ENCODE measurements around the gene CD300LG. TPM values are rescaled to one million over a fixed set of nuclear protein-coding genes. Genes with fewer than 3 reads are reported as not detected.
A peak's percentile ranks its signal among the peaks of the same experiment; 100 is the strongest.
"Not testable (repeated sequence)": the region's sequence is repeated elsewhere in the genome, so short reads cannot be mapped to it uniquely, and the experiment has no call there.

The CD300LG gene
- polyA plus RNA-seq, 2 of the 4 experiments (the other 2 are of a cell fraction), result not detected

DNA sequence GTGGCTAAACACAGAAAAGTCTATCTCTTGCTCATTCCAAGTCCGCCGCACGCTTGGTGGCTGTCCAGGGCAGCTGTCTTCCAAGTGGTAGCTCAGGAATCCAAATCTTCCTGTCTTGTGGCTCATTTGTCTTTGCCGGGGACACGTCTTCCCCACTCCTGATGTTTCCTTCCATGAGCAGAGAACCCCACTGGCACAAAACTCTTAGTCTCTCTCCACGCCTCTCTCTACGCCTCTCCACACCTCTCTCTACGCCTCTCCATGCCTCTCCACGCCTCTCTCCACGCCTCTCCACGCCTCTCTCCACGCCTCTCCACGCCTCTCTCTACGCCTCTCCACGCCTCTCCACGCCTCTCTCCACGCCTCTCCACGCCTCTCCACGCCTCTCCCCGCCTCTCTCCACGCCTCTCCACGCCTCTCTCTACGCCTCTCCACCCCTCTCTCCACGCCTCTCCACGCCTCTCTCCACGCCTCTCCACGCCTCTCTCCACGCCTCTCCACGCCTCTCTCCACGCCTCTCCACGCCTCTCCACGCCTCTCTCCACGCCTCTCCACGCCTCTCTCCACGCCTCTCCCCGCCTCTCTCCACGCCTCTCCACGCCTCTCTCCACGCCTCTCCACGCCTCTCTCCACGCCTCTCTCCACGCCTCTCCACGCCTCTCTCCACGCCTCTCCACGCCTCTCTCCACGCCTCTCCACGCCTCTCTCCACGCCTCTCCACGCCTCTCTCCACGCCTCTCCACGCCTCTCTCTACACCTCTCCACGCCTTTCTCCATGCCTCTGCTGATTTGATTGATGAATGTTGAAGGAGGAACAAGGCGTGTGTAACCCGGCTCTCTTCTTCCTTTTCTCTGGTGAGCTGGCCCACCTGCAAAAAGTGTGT, 4.6 kb upstream of the CD300LG start:
- H3K4me2 ChIP-seq, result peak overlapping the region; percentile 99
- ChIA-PET POLR2A (interaction anchor here (0.6 to 2.7 kb wide), 4 partner anchors 43 to 817 kb away, joined by 4 to 9 read pairs (median 5); partner anchors contain the start of gene DUSP3), CTCF (interaction anchor here (0.6 to 10.8 kb wide), 12 partner anchors 12 to 532 kb away, joined by 3 to 168 read pairs (median 5); partner anchors contain the start of gene MPP3)
- peak overlapping the region; percentile 40 for H3K4me3 ChIP-seq
- ATAC-seq, result peak; percentile 64 to 75
- DNase-seq (ENCODE audit: low read depth in 1 of 2, low spot score in 1 of 2), result peak; percentile 71 to 89
- peak overlapping the region; percentile 27 to 57; a peak in 4 of 6 replicates for H3K27ac ChIP-seq
- WGBS (ENCODE audit: missing lambda C conversion rate), result 3% methylated on average over 45 of the region's 54 CpGs
- not testable (repeated sequence) for H3K9me3 ChIP-seq, FAIRE-seq
- H3K4me1 ChIP-seq, result peaks cover 43% of the 10 kb centered on the region
- peak; percentile 85 for TF ChIP-seq MAX (IDR thresholded peaks at IDR 0.05)
- TF ChIP-seq HOXB5 (CRISPR knock-in tag; IDR thresholded peaks at IDR 0.05), result peak; percentile 96
- TF ChIP-seq CHD4 (IDR thresholded peaks at IDR 0.05; ENCODE audit: borderline replicate concordance), result 0 out of 2 replicates have a peak, but pooled peaks have one; percentile 43

DNA sequence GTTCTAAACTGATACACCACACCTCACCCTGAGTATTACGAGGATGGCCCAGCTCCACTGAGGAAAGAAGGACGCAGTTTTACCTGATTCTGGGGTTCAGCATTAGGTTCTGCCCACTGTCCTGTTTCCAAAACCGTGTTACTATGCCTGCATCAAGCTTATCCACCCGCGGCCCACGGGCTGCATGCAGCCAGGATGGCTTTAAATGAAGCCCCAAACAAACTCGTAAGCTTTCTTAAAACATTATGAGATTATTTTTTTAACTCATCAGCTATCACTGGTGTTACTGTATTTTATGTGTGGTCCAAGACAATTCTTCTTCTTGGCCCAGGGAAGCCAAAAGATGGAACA, 4.0 kb upstream of the CD300LG start:
- WGBS (ENCODE audit: missing lambda C conversion rate), result 20% methylated on average over 7 of the region's 7 CpGs
- peaks cover 43% of the 10 kb centered on the region for H3K4me1 ChIP-seq
- peak overlapping the region; percentile 63 for H3K4me2 ChIP-seq
- peak overlapping the region; percentile 12; the same call in 1 of the 3 replicates for H3K4me3 ChIP-seq
- no peak for TF ChIP-seq RARB (CRISPR knock-in tag; IDR thresholded peaks at IDR 0.05)
- no peak for TF ChIP-seq SMC3 (IDR thresholded peaks at IDR 0.05)
- TF ChIP-seq POLR2AphosphoS2 (conservative IDR thresholded peaks at IDR 0.05; ENCODE audit: low read length), result no peak
- no peak for TF ChIP-seq ESRRA (IDR thresholded peaks at IDR 0.05; ENCODE audit: borderline replicate concordance, low read length)
- no peak for TF ChIP-seq FOXS1 (CRISPR knock-in tag; IDR thresholded peaks at IDR 0.05)
- TF ChIP-seq RFX5 (IDR thresholded peaks at IDR 0.05), result no peak
- no peak for TF ChIP-seq TFCP2L1 (CRISPR knock-in tag; IDR thresholded peaks at IDR 0.05)
- TF ChIP-seq HOXB13 (CRISPR knock-in tag; IDR thresholded peaks at IDR 0.05; ENCODE audit: low read depth), result no peak
- no peak for TF ChIP-seq FOSB (CRISPR knock-in tag; IDR thresholded peaks at IDR 0.05)
- TF ChIP-seq CHD2 (IDR thresholded peaks at IDR 0.05; ENCODE audit: low read length, partially characterized antibody), result no peak
- no peak for TF ChIP-seq PHF8 (IDR thresholded peaks at IDR 0.05; ENCODE audit: borderline replicate concordance, low read depth)
- TF ChIP-seq, protein P1, sequence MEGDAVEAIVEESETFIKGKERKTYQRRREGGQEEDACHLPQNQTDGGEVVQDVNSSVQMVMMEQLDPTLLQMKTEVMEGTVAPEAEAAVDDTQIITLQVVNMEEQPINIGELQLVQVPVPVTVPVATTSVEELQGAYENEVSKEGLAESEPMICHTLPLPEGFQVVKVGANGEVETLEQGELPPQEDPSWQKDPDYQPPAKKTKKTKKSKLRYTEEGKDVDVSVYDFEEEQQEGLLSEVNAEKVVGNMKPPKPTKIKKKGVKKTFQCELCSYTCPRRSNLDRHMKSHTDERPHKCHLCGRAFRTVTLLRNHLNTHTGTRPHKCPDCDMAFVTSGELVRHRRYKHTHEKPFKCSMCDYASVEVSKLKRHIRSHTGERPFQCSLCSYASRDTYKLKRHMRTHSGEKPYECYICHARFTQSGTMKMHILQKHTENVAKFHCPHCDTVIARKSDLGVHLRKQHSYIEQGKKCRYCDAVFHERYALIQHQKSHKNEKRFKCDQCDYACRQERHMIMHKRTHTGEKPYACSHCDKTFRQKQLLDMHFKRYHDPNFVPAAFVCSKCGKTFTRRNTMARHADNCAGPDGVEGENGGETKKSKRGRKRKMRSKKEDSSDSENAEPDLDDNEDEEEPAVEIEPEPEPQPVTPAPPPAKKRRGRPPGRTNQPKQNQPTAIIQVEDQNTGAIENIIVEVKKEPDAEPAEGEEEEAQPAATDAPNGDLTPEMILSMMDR (IDR thresholded peaks at IDR 0.05), result no peak
- no peak for TF ChIP-seq HEYL (CRISPR knock-in tag; IDR thresholded peaks at IDR 0.05)
- TF ChIP-seq, protein P2, sequence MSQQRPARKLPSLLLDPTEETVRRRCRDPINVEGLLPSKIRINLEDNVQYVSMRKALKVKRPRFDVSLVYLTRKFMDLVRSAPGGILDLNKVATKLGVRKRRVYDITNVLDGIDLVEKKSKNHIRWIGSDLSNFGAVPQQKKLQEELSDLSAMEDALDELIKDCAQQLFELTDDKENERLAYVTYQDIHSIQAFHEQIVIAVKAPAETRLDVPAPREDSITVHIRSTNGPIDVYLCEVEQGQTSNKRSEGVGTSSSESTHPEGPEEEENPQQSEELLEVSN (IDR thresholded peaks at IDR 0.05; ENCODE audit: borderline replicate concordance, low read depth), result no peak
- no peak for TF ChIP-seq KDM5A (IDR thresholded peaks at IDR 0.05)
- no peak for TF ChIP-seq NR3C1 (IDR thresholded peaks at IDR 0.05)
- no peak for TF ChIP-seq CBX2 (IDR thresholded peaks at IDR 0.05; ENCODE audit: borderline replicate concordance, low read depth)
- TF ChIP-seq REST (IDR thresholded peaks at IDR 0.05), result no peak
- TF ChIP-seq CBX8 (IDR thresholded peaks at IDR 0.05), result no peak
- TF ChIP-seq EHF (CRISPR knock-in tag; IDR thresholded peaks at IDR 0.05), result no peak
- ATAC-seq, result no peak; a peak in 1 of 6 replicates
- CTCF ChIA-PET, result interaction anchor here (0.6 to 10.8 kb wide), 8 partner anchors 13 to 533 kb away, joined by 3 to 168 read pairs (median 19); partner anchors contain the start of gene MPP3
- peak overlapping the region; percentile 2 to 57; a peak in 2 of 6 replicates for H3K27ac ChIP-seq
- no peaks in the 10 kb centered on the region for H3K9me3 ChIP-seq
- DNase-seq (ENCODE audit: low read depth in 1 of 2, low spot score in 1 of 2), result no peak
- POLR2A ChIA-PET, result interaction anchor here (2.7 kb wide), 1 partner anchor 64 kb away, joined by 9 read pairs; the partner anchor contains the start of gene DUSP3
- FAIRE-seq, result no peak
